Activated T-helper 1 cell treated with anti-CD3 and anti-CD28 coated beads, Interleukin-12 subunit alpha, Interleukin-12 subunit beta, Interleukin-2, Interleukin-4 antibody, amounts not matched to agents 30 ng/mL and 10 ng/mL and 1 ng/mL, durations not matched to agents 14 hours and 24 hours and 36 hours (primary cell): Measurements from ENCODE around the gene USHBP1. TPM values are rescaled to one million over a fixed set of nuclear protein-coding genes. Genes with fewer than 3 reads are reported as not detected.

Experiments used
- DNase-seq: peaks from one replicate; pipeline ENCODE4 v3.0.0; 2021; ENCODE audit warnings: low spot score
- H3K27ac Mint-ChIP-seq: one replicate; pipeline ENCODE4 v1.8.0; 2021; ENCODE audit warnings: mild to moderate bottlenecking, mixed read lengths
- H3K27me3 Mint-ChIP-seq: one replicate; pipeline ENCODE4 v1.8.0; 2022; ENCODE audit warnings: mild to moderate bottlenecking, moderate library complexity, mixed read lengths; ENCODE audit not compliant: insufficient read depth
- H3K36me3 Mint-ChIP-seq: one replicate; pipeline ENCODE4 v1.8.0; 2021; ENCODE audit warnings: low read depth, mixed read lengths
- H3K4me1 Mint-ChIP-seq: one replicate; pipeline ENCODE4 v1.8.0; 2021; ENCODE audit warnings: low read depth, mixed read lengths
- H3K4me3 Mint-ChIP-seq: one replicate; pipeline ENCODE4 v1.8.0; 2021; ENCODE audit warnings: mild to moderate bottlenecking, moderate library complexity, mixed read lengths
- H3K9me3 Mint-ChIP-seq: one replicate; pipeline ENCODE4 v1.8.0; 2021; ENCODE audit warnings: mixed read lengths
- intact Hi-C: fragments of 100-400 bp; cut with micrococcal nuclease; formaldehyde crosslinking; loops from one replicate; pipeline ENCODE4 v1.15.1; 2024
- total RNA-seq: library from RNA; stranded (reverse); gene quantifications from 2 replicates; pipeline ENCODE4 v1.2.3, GENCODE V29; 2022

USHBP1 gene
- total RNA-seq, 1 donor from 2014 or later: 0.26 TPM

- Mint-ChIP-seq H3K9me3 (no peaks in the 10 kb centered on the region), H3K4me3 (no peak overlapping the region), H3K36me3 (peaks cover 47% of the 10 kb centered on the region), H3K27ac (no peak overlapping the region), H3K4me1 (peaks cover 8% of the 10 kb centered on the region), H3K27me3 (no peaks in the 10 kb centered on the region)
- DNase-seq: peak; percentile 44
- intact Hi-C loops: loop anchor here (1.0 to 2.0 kb wide), 2 partner anchors 29 to 77 kb away; no protein-coding TSS in a partner anchor
These were observed 59.1 kb downstream of the USHBP1 start for GRCh38 chr19:17205237-17206140.

- Mint-ChIP-seq H3K27ac (no peak overlapping the region), H3K4me3 (no peak overlapping the region), H3K27me3 (no peaks in the 10 kb centered on the region), H3K36me3 (peaks cover 56% of the 10 kb centered on the region), H3K4me1 (no peaks in the 10 kb centered on the region), H3K9me3 (no peaks in the 10 kb centered on the region)
- intact Hi-C loops: no loop called here
- no peak for DNase-seq
These were observed 61.8 kb downstream of the USHBP1 start for GRCh38 chr19:17202713-17203112.

DNA sequence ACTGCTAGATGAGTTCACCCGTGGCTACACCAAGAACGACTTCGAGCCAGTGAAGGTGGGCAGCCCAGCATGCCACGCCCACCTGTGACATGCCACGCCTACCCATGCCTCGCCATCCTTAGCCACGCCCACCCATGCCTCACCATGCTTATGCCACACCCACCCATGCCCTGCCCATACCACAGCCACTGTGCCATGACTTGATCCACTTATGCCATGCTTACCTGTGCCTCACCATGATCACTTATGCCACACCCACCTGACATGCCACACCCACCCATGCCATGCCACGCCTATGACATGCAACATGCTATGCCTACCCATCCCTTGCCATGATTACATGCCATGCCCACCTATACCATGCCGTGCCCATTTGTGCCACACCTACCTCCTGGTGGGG, 62.3 kb downstream of the USHBP1 start:
- peaks cover 57% of the 10 kb centered on the region for H3K36me3 Mint-ChIP-seq
- H3K27me3 Mint-ChIP-seq: no peaks in the 10 kb centered on the region
- no peak for DNase-seq
- intact Hi-C loops: no loop called here
- H3K9me3 Mint-ChIP-seq: no peaks in the 10 kb centered on the region
- no peak overlapping the region for H3K4me3 Mint-ChIP-seq
- H3K27ac Mint-ChIP-seq: no peak overlapping the region
- H3K4me1 Mint-ChIP-seq: no peaks in the 10 kb centered on the region

- intact Hi-C loops: no loop called here
These were observed 64.0 kb downstream of the USHBP1 start for GRCh38 chr19:17200408-17201079.

More at GRCh38 chr19:17200408-17201079, 64.0 kb downstream of the USHBP1 start:
- Mint-ChIP-seq H3K4me3 (no peak overlapping the region), H3K9me3 (no peaks in the 10 kb centered on the region), H3K4me1 (no peaks in the 10 kb centered on the region), H3K27ac (no peak overlapping the region), H3K27me3 (no peaks in the 10 kb centered on the region), H3K36me3 (peaks cover 60% of the 10 kb centered on the region)
- DNase-seq: no peak

Other genes with a start within 250 kb of the USHBP1 start
- gene CPAMD8, start 237.9 kb downstream of the USHBP1 start, total RNA-seq: 0.18 TPM in 1 of 2 replicates, not detected in the other
- gene HAUS8, start 189.3 kb downstream of the USHBP1 start, total RNA-seq: 32.8 and 34.9 TPM in 2 replicates
- 134 and 137 TPM in 2 replicates for gene MYO9B, start 189.0 kb downstream of the USHBP1 start, total RNA-seq
- gene USE1, start 49.4 kb downstream of the USHBP1 start, total RNA-seq: 34.6 and 36.0 TPM in 2 replicates
- 17.0 and 19.6 TPM in 2 replicates for gene OCEL1, start 38.5 kb downstream of the USHBP1 start, total RNA-seq
- gene NR2F6, start 18.8 kb downstream of the USHBP1 start, total RNA-seq: 14.3 and 14.4 TPM in 2 replicates
- gene BABAM1, start 2.7 kb upstream of the USHBP1 start, total RNA-seq: 114 and 120 TPM in 2 replicates
- 13.4 and 13.8 TPM in 2 replicates for gene ANKLE1, start 17.2 kb upstream of the USHBP1 start, total RNA-seq
- 8.8 and 9.0 TPM in 2 replicates for gene ABHD8, start 38.7 kb upstream of the USHBP1 start, total RNA-seq
- gene MRPL34, start 41.1 kb upstream of the USHBP1 start, total RNA-seq: 108 and 118 TPM in 2 replicates
- 45.3 and 50.2 TPM in 2 replicates for gene DDA1, start 44.8 kb upstream of the USHBP1 start, total RNA-seq
- gene ANO8, start 70.1 kb upstream of the USHBP1 start, total RNA-seq: 6.6 and 7.4 TPM in 2 replicates
- gene GTPBP3, start 72.8 kb upstream of the USHBP1 start, total RNA-seq: 64.2 and 72.0 TPM in 2 replicates
- 0.08 TPM in 1 of 2 replicates, not detected in the other for gene PLVAP, start 112.6 kb upstream of the USHBP1 start, total RNA-seq
- gene CCDC194, start 129.5 kb upstream of the USHBP1 start, total RNA-seq: 1.9 and 2.6 TPM in 2 replicates
- 146 and 148 TPM in 2 replicates for gene BST2, start 140.9 kb upstream of the USHBP1 start, total RNA-seq
- 40.8 and 42.7 TPM in 2 replicates for gene MVB12A, start 155.3 kb upstream of the USHBP1 start, total RNA-seq
- not detected in 2 replicates for gene TMEM221, start 183.9 kb upstream of the USHBP1 start, total RNA-seq
- not detected in 2 replicates for gene NXNL1, start 196.2 kb upstream of the USHBP1 start, total RNA-seq
- gene SLC27A1, start 205.8 kb upstream of the USHBP1 start, total RNA-seq: 1.7 and 2.0 TPM in 2 replicates
- 58.9 and 61.3 TPM in 2 replicates for gene PGLS, start 246.9 kb upstream of the USHBP1 start, total RNA-seq